ENCODE results near the gene EPHX1.
"Not testable (repeated sequence)": the region's sequence is repeated elsewhere in the genome, so short reads cannot be mapped to it uniquely, and the experiment has no call there.

Gene EPHX1

GRCh38 chr1:225883616-225884265 is 73.8 kb downstream of the EPHX1 start:
- no peak for DNase-seq

- DNase-seq = no peak
Observed at GRCh38 chr1:225885336-225885735, 75.4 kb downstream of the EPHX1 start.

- DNase-seq = no peak
Observed at GRCh38 chr1:225886159-225887029, 76.5 kb downstream of the EPHX1 start.

DNA sequence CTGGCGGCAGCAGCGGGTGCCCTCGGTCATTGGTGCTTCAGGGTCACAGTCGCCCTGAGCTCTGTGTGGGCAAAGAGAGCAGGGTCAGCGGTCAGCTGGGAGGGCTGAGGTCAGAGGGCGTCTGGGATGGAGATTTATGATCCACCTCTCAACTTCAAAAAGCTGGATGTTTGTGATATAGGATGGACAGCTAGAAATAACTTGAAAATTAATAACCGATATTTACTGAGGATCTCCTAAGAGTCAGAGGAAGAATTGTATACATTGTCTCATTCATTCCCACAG is 77.0 kb downstream of the EPHX1 start:
- no peak for DNase-seq

- not testable (repeated sequence) for DNase-seq
Observed at GRCh38 chr1:225887554-225888288, 77.8 kb downstream of the EPHX1 start.

DNA sequence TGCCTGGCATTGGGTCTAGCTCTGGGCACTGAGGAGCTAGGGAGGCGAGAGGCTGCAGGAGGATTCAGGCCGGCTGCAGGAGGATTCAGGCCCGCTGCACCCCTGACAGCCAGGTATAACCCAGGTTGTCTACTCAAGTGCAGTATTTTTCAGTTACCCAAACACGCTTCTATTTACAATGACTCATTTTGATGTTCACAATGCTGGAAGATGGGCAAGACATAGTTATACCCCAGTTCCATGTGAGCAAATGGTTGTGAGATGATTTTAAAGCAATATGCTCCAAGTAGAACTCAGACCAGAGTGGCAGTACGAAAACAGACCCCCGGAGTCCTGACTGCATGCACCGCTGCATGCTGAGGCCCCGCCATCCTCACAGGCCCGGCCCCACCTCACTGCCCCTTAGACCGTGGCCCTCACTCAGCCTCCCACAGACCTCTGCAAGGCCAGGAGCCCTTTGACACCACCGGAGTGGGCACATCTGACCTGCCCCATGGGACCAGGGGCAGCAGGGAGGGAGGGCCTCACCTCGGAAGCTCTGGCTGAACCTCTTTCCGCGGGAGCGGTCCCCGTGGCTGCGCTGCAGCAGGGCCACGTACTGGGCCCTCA is 78.5 kb downstream of the EPHX1 start:
- DNase-seq = no peak

GRCh38 chr1:225888898-225889601 is 79.1 kb downstream of the EPHX1 start, which contains the start of gene LEFTY1:
Gene LEFTY1 (minus strand): TSS chr1:225889146. CDS start chr1:225889066, 80 bp downstream.
- DNase-seq = no peak

GRCh38 chr1:225889743-225890142 is 79.8 kb downstream of the EPHX1 start:
- DNase-seq = no peak

DNA sequence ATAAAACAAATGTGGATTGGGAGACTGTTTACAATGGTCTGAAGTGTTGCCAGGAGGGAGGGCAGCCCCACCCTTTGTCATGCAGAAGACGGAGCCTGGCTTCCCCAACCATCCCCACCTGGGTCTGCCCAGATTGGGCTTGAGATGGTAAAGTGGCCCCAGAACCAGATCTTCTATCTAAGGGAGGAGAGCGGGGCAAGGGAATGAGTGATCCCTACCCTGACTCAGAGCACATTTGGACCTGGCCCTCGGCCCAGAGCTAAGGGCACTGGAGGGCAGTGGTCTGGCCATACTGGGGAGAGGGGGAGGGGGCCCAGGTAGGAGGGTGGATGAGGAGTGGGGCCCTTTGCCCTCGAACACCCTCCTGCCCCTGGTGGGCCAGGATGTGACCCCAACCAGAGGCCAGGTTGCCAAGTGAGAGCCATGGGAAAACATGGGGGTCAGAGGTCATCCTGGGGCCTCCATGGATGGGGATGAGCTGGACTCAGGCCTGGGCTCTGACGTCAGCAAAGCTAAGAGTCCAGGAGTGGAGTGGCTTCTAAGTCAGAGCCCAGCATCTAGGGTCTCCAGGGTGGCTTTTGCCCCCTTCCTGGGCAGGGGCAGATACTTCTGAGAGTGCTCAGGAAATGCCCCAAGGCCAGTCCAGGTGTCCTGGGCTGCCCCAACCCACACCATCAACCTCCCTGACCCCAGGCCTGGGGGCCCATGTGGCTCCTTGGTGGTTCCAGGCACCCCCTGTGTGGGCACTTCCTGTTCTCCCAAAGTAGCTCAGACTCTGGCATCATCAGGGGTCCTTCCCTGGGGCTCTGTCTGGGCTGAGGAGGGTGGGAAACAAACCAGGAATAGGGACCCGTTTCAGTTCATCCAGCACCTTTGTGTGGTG is 80.7 kb downstream of the EPHX1 start:
- no peak for DNase-seq

- no peak for DNase-seq
Observed at GRCh38 chr1:225891229-225891972, 81.5 kb downstream of the EPHX1 start.

DNA sequence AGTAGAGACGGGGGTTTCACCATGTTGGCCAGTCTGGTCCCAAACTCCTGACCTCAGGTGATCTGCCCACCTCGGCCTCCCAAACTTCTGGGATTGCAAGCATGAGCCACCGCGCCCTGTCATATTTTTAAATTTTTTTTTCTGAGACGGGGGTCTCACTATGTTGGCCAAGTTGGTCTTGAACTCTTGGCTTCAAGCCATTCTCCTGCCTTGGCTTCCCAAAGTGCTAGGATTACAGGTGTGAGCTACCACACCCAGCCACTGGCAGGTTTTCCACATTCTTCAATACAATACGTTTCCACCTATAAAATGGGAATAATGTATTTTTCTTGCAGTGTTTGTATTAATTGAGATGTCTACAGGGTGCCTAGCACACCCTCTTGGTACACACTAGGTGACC is 82.4 kb downstream of the EPHX1 start:
- DNase-seq = no peak

Data from amniotic stem cell (primary cell).